ENCODE results near the gene AGFG2. TPM values are rescaled to one million over a fixed set of nuclear protein-coding genes. Genes with fewer than 3 reads are reported as not detected.
"Not testable (repeated sequence)": the region's sequence is repeated elsewhere in the genome, so short reads cannot be mapped to it uniquely, and the experiment has no call there.

The AGFG2 gene
- total RNA-seq, 2 donors from 2014 or later: 33.1 to 45.9 TPM

- no peaks in the 10 kb centered on the region for H3K9me3 ChIP-seq (ENCODE audit: control insufficient read depth, low read length, poor library complexity, severe bottlenecking)
- Mint-ChIP-seq H3K27me3 (no peaks in the 10 kb centered on the region), H3K4me3 (no peak overlapping the region), H3K4me1 (peaks cover 13% of the 10 kb centered on the region), H3K36me3 (ENCODE audit: low read depth) (peaks cover 2% of the 10 kb centered on the region), H3K27ac (no peak overlapping the region)
- ATAC-seq (no peak), DNase-seq (no peak)
Measured at GRCh38 chr7:100510437-100511239, 28.4 kb upstream of the AGFG2 start.

GRCh38 chr7:100513212-100513810 is 25.7 kb upstream of the AGFG2 start:
- Mint-ChIP-seq H3K27ac (no peak overlapping the region), H3K36me3 (ENCODE audit: low read depth) (no peaks in the 10 kb centered on the region), H3K27me3 (no peaks in the 10 kb centered on the region), H3K4me3 (peak overlapping the region; percentile 41), H3K4me1 (peaks cover 19% of the 10 kb centered on the region)
- DNase-seq (no peak), ATAC-seq (no peak)
- H3K9me3 ChIP-seq (ENCODE audit: control insufficient read depth, low read length, poor library complexity, severe bottlenecking): no peaks in the 10 kb centered on the region

GRCh38 chr7:100515072-100515532 is 23.9 kb upstream of the AGFG2 start:
- H3K27ac Mint-ChIP-seq: peak overlapping the region; percentile 87
- H3K4me1 Mint-ChIP-seq: peaks cover 19% of the 10 kb centered on the region
- no peaks in the 10 kb centered on the region for H3K27me3 Mint-ChIP-seq
- H3K9me3 ChIP-seq (ENCODE audit: control insufficient read depth, low read length, poor library complexity, severe bottlenecking): no peaks in the 10 kb centered on the region
- ATAC-seq: no peak
- H3K36me3 Mint-ChIP-seq (ENCODE audit: low read depth): no peaks in the 10 kb centered on the region
- peak overlapping the region; percentile 28 for H3K4me3 Mint-ChIP-seq
- DNase-seq: no peak

- ATAC-seq (peak; percentile 95), DNase-seq (peak in 2 of 3 donors; percentile 24 to 26)
- H3K36me3 Mint-ChIP-seq (ENCODE audit: low read depth): no peaks in the 10 kb centered on the region
- H3K9me3 ChIP-seq (ENCODE audit: control insufficient read depth, low read length, poor library complexity, severe bottlenecking): no peaks in the 10 kb centered on the region
- H3K27ac Mint-ChIP-seq: peak overlapping the region; percentile 87
- H3K4me1 Mint-ChIP-seq: peaks cover 19% of the 10 kb centered on the region
- peak overlapping the region; percentile 72 for H3K4me3 Mint-ChIP-seq
- H3K27me3 Mint-ChIP-seq: no peaks in the 10 kb centered on the region
Measured at GRCh38 chr7:100516135-100516812, 22.7 kb upstream of the AGFG2 start.

- no peak overlapping the region for H3K4me3 Mint-ChIP-seq
- H3K4me1 Mint-ChIP-seq: peaks cover 20% of the 10 kb centered on the region
- no peak for ATAC-seq
- no peak overlapping the region for H3K27ac Mint-ChIP-seq
- H3K9me3 ChIP-seq (ENCODE audit: control insufficient read depth, low read length, poor library complexity, severe bottlenecking): no peaks in the 10 kb centered on the region
- no peaks in the 10 kb centered on the region for H3K27me3 Mint-ChIP-seq
- no peaks in the 10 kb centered on the region for H3K36me3 Mint-ChIP-seq (ENCODE audit: low read depth)
- DNase-seq: no peak
Measured at GRCh38 chr7:100517305-100517704, 21.7 kb upstream of the AGFG2 start.

GRCh38 chr7:100519580-100519979 is 19.4 kb upstream of the AGFG2 start:
- ATAC-seq (no peak), DNase-seq (no peak)
- Mint-ChIP-seq H3K4me3 (no peak overlapping the region), H3K27me3 (no peaks in the 10 kb centered on the region), H3K4me1 (peaks cover 14% of the 10 kb centered on the region), H3K36me3 (ENCODE audit: low read depth) (no peaks in the 10 kb centered on the region), H3K27ac (peak overlapping the region; percentile 8)
- H3K9me3 ChIP-seq (ENCODE audit: control insufficient read depth, low read length, poor library complexity, severe bottlenecking): no peaks in the 10 kb centered on the region

GRCh38 chr7:100520138-100520537 is 18.9 kb upstream of the AGFG2 start:
- no peak for ATAC-seq
- Mint-ChIP-seq H3K36me3 (ENCODE audit: low read depth) (no peaks in the 10 kb centered on the region), H3K27ac (no peak overlapping the region), H3K27me3 (no peaks in the 10 kb centered on the region), H3K4me3 (no peak overlapping the region), H3K4me1 (peaks cover 10% of the 10 kb centered on the region)
- no peak for DNase-seq
- no peaks in the 10 kb centered on the region for H3K9me3 ChIP-seq (ENCODE audit: control insufficient read depth, low read length, poor library complexity, severe bottlenecking)

- no peaks in the 10 kb centered on the region for H3K27me3 Mint-ChIP-seq
- peak overlapping the region; percentile 1 for H3K27ac Mint-ChIP-seq
- no peak overlapping the region for H3K4me3 Mint-ChIP-seq
- peaks cover 5% of the 10 kb centered on the region for H3K4me1 Mint-ChIP-seq
- DNase-seq (no peak), ATAC-seq (no peak)
- H3K9me3 ChIP-seq (ENCODE audit: control insufficient read depth, low read length, poor library complexity, severe bottlenecking): no peaks in the 10 kb centered on the region
- no peaks in the 10 kb centered on the region for H3K36me3 Mint-ChIP-seq (ENCODE audit: low read depth)
Measured at GRCh38 chr7:100521076-100521475, 17.9 kb upstream of the AGFG2 start.

GRCh38 chr7:100521909-100522593 is 17.0 kb upstream of the AGFG2 start:
- not testable (repeated sequence) for H3K4me1 Mint-ChIP-seq; DNase-seq; H3K27ac Mint-ChIP-seq; H3K4me3 Mint-ChIP-seq; H3K9me3 ChIP-seq (ENCODE audit: control insufficient read depth, low read length, poor library complexity, severe bottlenecking); ATAC-seq; H3K27me3 Mint-ChIP-seq; H3K36me3 Mint-ChIP-seq (ENCODE audit: low read depth)

- not testable (repeated sequence) for DNase-seq; H3K9me3 ChIP-seq (ENCODE audit: control insufficient read depth, low read length, poor library complexity, severe bottlenecking); H3K4me1 Mint-ChIP-seq; ATAC-seq; H3K27me3 Mint-ChIP-seq; H3K36me3 Mint-ChIP-seq (ENCODE audit: low read depth); H3K27ac Mint-ChIP-seq; H3K4me3 Mint-ChIP-seq
Measured at GRCh38 chr7:100523192-100523591, 15.8 kb upstream of the AGFG2 start.

GRCh38 chr7:100528108-100528866 is 10.7 kb upstream of the AGFG2 start:
- not testable (repeated sequence) for H3K27me3 Mint-ChIP-seq; DNase-seq; H3K4me1 Mint-ChIP-seq; ATAC-seq; H3K36me3 Mint-ChIP-seq (ENCODE audit: low read depth); H3K27ac Mint-ChIP-seq; H3K9me3 ChIP-seq (ENCODE audit: control insufficient read depth, low read length, poor library complexity, severe bottlenecking); H3K4me3 Mint-ChIP-seq

GRCh38 chr7:100532165-100533022 is 6.6 kb upstream of the AGFG2 start:
- H3K27ac Mint-ChIP-seq: no peak overlapping the region
- no peak overlapping the region for H3K4me3 Mint-ChIP-seq
- ATAC-seq (no peak), DNase-seq (no peak)
- H3K27me3 Mint-ChIP-seq: no peaks in the 10 kb centered on the region
- no peaks in the 10 kb centered on the region for H3K36me3 Mint-ChIP-seq (ENCODE audit: low read depth)
- H3K4me1 Mint-ChIP-seq: peaks cover 3% of the 10 kb centered on the region
- H3K9me3 ChIP-seq (ENCODE audit: control insufficient read depth, low read length, poor library complexity, severe bottlenecking): no peaks in the 10 kb centered on the region
